GM23248 (cell line): ENCODE results near the gene LCE1E. TPM values are rescaled to one million over a fixed set of nuclear protein-coding genes. Genes with fewer than 3 reads are reported as not detected.
A peak's percentile ranks its signal among the peaks of the same experiment; 100 is the strongest.

Experiments
- DNase-seq: peaks from one replicate; pipeline ENCODE4 v3.0.0-alpha.2; 2015
- H2AFZ ChIP-seq: fragments of 200-600 bp; sonication (generic); 2 replicates; pipeline ENCODE4 v1.6.1; 2016; ENCODE audit warnings: antibody characterized with exemption
- H3F3A ChIP-seq: fragments of 200-600 bp; sonication (generic); 2 replicates; pipeline ENCODE4 v1.6.1; 2016; ENCODE audit warnings: mild to moderate bottlenecking, antibody characterized with exemption, mixed run types; ENCODE audit not compliant: insufficient read depth
- H3K27ac ChIP-seq: fragments of 200-600 bp; sonication (generic); 2 replicates; pipeline ENCODE4 v1.5.1; 2016; ENCODE audit warnings: mild to moderate bottlenecking
- H3K27me3 ChIP-seq: fragments of 200-600 bp; sonication (generic); replicated peaks from 2 replicates; pipeline ENCODE4 v1.6.1; 2016; ENCODE audit warnings: mild to moderate bottlenecking; ENCODE audit not compliant: insufficient read depth
- H3K36me3 ChIP-seq: fragments of 200-600 bp; sonication (generic); 2 replicates; pipeline ENCODE4 v1.6.1; 2016; ENCODE audit warnings: low read depth, mild to moderate bottlenecking
- H3K4me1 ChIP-seq: fragments of 200-600 bp; sonication (generic); 2 replicates; pipeline ENCODE4 v1.6.1; 2016; ENCODE audit warnings: mild to moderate bottlenecking; ENCODE audit not compliant: insufficient read depth
- H3K4me2 ChIP-seq: fragments of 200-600 bp; sonication (generic); one replicate; pipeline ENCODE4 v1.6.1; 2016; ENCODE audit warnings: mild to moderate bottlenecking; ENCODE audit not compliant: unreplicated experiment
- H3K4me3 ChIP-seq: fragments of 200-600 bp; sonication (generic); 2 replicates; pipeline ENCODE4 v1.5.1; 2016; ENCODE audit warnings: mild to moderate bottlenecking
- H3K79me2 ChIP-seq: fragments of 200-600 bp; sonication (generic); 2 replicates; pipeline ENCODE4 v1.6.1; 2016; ENCODE audit warnings: mild to moderate bottlenecking; ENCODE audit not compliant: insufficient read depth
- H3K9ac ChIP-seq: fragments of 200-600 bp; sonication (generic); 2 replicates; pipeline ENCODE4 v1.6.1; 2016; ENCODE audit warnings: mild to moderate bottlenecking
- H3K9me2 ChIP-seq: fragments of 200-600 bp; sonication (generic); 2 replicates; pipeline ENCODE4 v1.6.1; 2016; ENCODE audit warnings: mixed run types, mild to moderate bottlenecking, moderate library complexity; ENCODE audit not compliant: insufficient read depth
- H3K9me3 ChIP-seq: fragments of 200-600 bp; sonication (generic); one replicate; pipeline ENCODE4 v1.6.1; 2017; ENCODE audit warnings: low read depth
- H4K20me1 ChIP-seq: fragments of 200-600 bp; sonication (generic); 2 replicates; pipeline ENCODE4 v1.6.0; 2016; ENCODE audit not compliant: insufficient read depth
- EZH2 ChIP-seq: fragments of 200-600 bp; sonication (generic); IDR thresholded peaks from 2 replicates; pipeline ENCODE4 v1.6.1; 2018; ENCODE audit warnings: antibody characterized with exemption, mild to moderate bottlenecking; ENCODE audit not compliant: insufficient read depth, poor library complexity, severe bottlenecking
- EZH2phosphoT487 ChIP-seq: fragments of 200-600 bp; sonication (generic); IDR thresholded peaks from 2 replicates; pipeline ENCODE4 v1.6.1; 2018; ENCODE audit warnings: antibody characterized with exemption, moderate library complexity, mild to moderate bottlenecking, low read depth; ENCODE audit not compliant: insufficient read depth
- WGBS, 2 experiments: methylation state at CpG; one replicate each; pipeline ENCODE4 v1.1.6; 2015 to 2017; ENCODE audit warnings: low lambda C conversion rate in 2 of 2, low coverage in 1 of 2; ENCODE audit errors: missing lambda C conversion rate in 2 of 2; 5-methylcytosine and 5-hydroxymethylcytosine counted together
- in situ Hi-C: fragments of 300-500 bp; cut with MboI; formaldehyde crosslinking; loops from 2 replicates; pipeline ENCODE4 v1.15.0; 2020
- polyA plus RNA-seq: library from polyadenylated mRNA; unstranded; fragments of >200 nt; fragmentation: Nextera tagmentation; extraction: Ambion mirVana; gene quantifications from 2 replicates; pipeline ENCODE4 v1.2.1, GENCODE V29; 2016
- total RNA-seq: library from RNA; depleted of rRNA; stranded (reverse); fragments of >200 nt; shearing (Covaris generic); gene quantifications from 2 replicates; pipeline ENCODE4 v1.2.3, GENCODE V29; 2014

The LCE1E gene
- total and polyA plus RNA-seq, 2 experiments from 2014 or later, result not detected

DNA sequence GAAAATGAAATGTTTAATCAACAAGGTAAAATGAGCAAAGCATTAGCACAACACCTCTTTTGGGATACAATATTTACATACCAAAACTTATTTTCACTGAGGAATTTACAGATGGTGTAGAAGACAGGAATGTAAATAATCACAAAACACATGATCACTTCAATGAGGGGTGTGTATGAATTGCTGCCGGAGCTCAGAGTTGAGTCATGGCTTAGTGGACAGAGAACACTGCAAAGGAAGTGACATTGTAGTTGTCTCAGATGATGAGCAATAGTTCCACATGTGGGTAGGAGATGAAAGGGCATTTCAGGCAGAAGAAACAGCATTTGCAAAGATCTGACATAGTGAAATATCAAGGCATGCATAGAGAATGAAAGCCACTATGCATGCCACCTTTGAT, 33.8 kb upstream of the LCE1E start:
- WGBS, 2 experiments, result 0% methylated on average over 1 of the region's 1 CpG
- DNase-seq, result peak; percentile 96

DNA sequence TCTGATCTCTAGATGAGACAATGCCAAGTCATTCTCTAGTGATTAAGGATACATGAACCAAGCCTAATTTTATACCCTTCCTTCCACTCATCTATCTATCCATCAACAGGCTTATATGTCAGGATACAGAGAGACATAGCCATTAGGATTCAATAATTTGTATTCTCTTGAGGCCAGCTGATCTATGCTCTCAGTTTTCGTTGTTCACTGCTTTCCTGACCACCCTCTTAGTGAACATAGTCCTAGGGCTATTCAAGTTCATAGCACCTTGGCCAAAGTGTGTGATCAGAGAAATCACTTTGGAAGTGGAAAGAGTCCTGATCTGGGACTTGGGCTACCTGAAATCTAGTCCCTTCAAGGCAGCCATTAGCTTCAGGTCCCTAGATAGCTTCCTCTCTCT, 32.5 kb upstream of the LCE1E start:
- in situ Hi-C loops, result no loop called here
- Histone ChIP-seq H2AFZ (0 out of 2 replicates have a peak overlapping the region, but pooled peaks have one; percentile 7), H3K36me3 (no peaks in the 10 kb centered on the region), H3K9me3 (no peaks in the 10 kb centered on the region), H3K27ac (no peak overlapping the region), H3K9me2 (no peaks in the 10 kb centered on the region), H3K4me1 (peaks cover 35% of the 10 kb centered on the region), H3K4me2 (no peak overlapping the region), H3K4me3 (no peak overlapping the region), H3K27me3 (no peaks in the 10 kb centered on the region), H3F3A (peaks cover 14% of the 10 kb centered on the region), H3K9ac (no peak overlapping the region), H3K79me2 (no peaks in the 10 kb centered on the region), H4K20me1 (no peaks in the 10 kb centered on the region)
- no peak for TF ChIP-seq EZH2
- TF ChIP-seq EZH2phosphoT487, result no peak
- WGBS, 2 experiments, result 34 to 42% methylated on average over 1 of the region's 1 CpG
- DNase-seq, result no peak

More for the DNA sequence above, 33.8 kb upstream of the LCE1E start:
- Histone ChIP-seq H3K36me3 (no peaks in the 10 kb centered on the region), H3F3A (peaks cover 22% of the 10 kb centered on the region), H3K9me2 (no peaks in the 10 kb centered on the region), H3K27me3 (no peaks in the 10 kb centered on the region), H2AFZ (no peak overlapping the region), H3K4me2 (peak overlapping the region; percentile 66), H3K4me3 (peak overlapping the region; percentile 31; the same call in 1 of the 2 replicates), H3K79me2 (no peaks in the 10 kb centered on the region), H3K4me1 (peaks cover 39% of the 10 kb centered on the region), H3K9ac (no peak overlapping the region), H3K9me3 (no peaks in the 10 kb centered on the region), H3K27ac (peak overlapping the region; percentile 66), H4K20me1 (no peaks in the 10 kb centered on the region)
- in situ Hi-C loops, result no loop called here
- no peak for TF ChIP-seq EZH2
- TF ChIP-seq EZH2phosphoT487, result no peak

DNA sequence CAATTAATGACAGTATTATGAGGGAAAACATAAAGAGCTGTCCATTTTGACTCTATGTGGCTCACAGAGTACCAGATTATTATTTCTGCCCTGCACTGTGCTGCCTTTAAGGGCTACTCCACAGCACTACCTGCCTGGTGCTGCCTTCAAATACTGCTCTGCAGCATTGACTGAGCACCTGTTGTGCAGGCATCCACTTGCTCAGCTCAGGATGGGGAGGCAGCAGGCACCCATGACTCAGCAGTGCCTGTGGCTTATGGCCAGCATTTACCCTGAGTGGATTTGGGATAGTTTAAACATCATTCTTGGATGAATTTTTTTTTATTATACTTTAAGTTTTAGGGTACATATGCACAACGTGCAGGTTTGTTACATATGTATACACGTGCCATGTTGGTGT, 29.2 kb upstream of the LCE1E start:
- H3K27me3 ChIP-seq, result no peaks in the 10 kb centered on the region
- H3K9me3 ChIP-seq, result no peaks in the 10 kb centered on the region
- no peak overlapping the region for H3K4me3 ChIP-seq
- no peak overlapping the region for H3K27ac ChIP-seq
- TF ChIP-seq EZH2phosphoT487 (no peak), EZH2 (no peak)
- peak; percentile 42 for DNase-seq
- peaks cover 18% of the 10 kb centered on the region for H3F3A ChIP-seq
- H2AFZ ChIP-seq, result no peak overlapping the region
- H3K4me1 ChIP-seq, result peaks cover 32% of the 10 kb centered on the region
- in situ Hi-C loops, result no loop called here
- H3K9me2 ChIP-seq, result no peaks in the 10 kb centered on the region
- 52 to 53% methylated on average over 2 of the region's 2 CpGs for whole genome bisulfite sequencing, 2 experiments
- no peaks in the 10 kb centered on the region for H3K36me3 ChIP-seq
- H3K4me2 ChIP-seq, result no peak overlapping the region
- no peaks in the 10 kb centered on the region for H4K20me1 ChIP-seq
- no peaks in the 10 kb centered on the region for H3K79me2 ChIP-seq
- no peak overlapping the region for H3K9ac ChIP-seq

DNA sequence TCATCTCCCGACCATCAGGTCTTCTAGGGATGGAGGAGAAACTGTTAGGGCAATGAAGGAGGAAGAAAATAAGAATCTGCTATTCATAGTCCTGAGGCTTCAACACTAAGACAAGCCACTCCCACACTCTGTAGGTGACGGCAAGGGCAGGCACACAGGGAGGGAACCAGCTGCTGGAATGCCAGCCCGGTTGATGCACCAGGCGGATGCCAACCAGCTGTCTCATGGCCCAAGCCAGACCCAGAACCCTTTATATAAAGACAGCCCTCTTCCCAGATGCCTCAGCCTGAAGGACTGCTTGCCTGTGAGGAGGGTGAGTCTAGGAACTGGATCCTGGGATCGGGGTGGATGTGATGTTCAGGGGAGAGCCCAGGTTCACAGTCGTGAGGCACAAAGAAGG, 28.3 kb upstream of the LCE1E start, which contains the start of gene KPRP:
TSS of gene KPRP (plus strand) at position 279 of the 400 bp plus-strand sequence. CDS start 1,564 bp downstream, outside the sequence.
- Histone ChIP-seq H3F3A (peaks cover 22% of the 10 kb centered on the region), H3K4me3 (no peak within 1 kb of the TSS), H3K9me3 (no peaks in the 10 kb centered on the region), H3K27ac (no peak within 1 kb of the TSS), H2AFZ (peak within 1 kb of the TSS; percentile 5; the same call in 1 of the 2 replicates), H4K20me1 (no peaks in the 10 kb centered on the region), H3K27me3 (no peaks in the 10 kb centered on the region), H3K9me2 (no peaks in the 10 kb centered on the region), H3K4me2 (no peak within 1 kb of the TSS), H3K4me1 (peaks cover 30% of the 10 kb centered on the region), H3K36me3 (no peaks in the 10 kb centered on the region), H3K79me2 (no peaks in the 10 kb centered on the region), H3K9ac (no peak within 1 kb of the TSS)
- TF ChIP-seq EZH2 (no peak), EZH2phosphoT487 (no peak)
- in situ Hi-C loops, result no loop called here
- peak; percentile 42 for DNase-seq
- WGBS, 2 experiments, result 26 to 28% methylated on average over 6 of the region's 6 CpGs
